ENCODE measurements around the gene VPS16.

GRCh38 chr20:2866236-2866635 is 25.7 kb downstream of the VPS16 start:
- TF ChIP-seq POLR2A (IDR thresholded peaks at IDR 0.05): no peak
- TF ChIP-seq EP300 (IDR thresholded peaks at IDR 0.05; ENCODE audit: low read depth): no peak
- no peak for TF ChIP-seq CTCF (IDR thresholded peaks at IDR 0.05)
- TF ChIP-seq POLR2AphosphoS5 (IDR thresholded peaks at IDR 0.05): no peak

All from transverse colon (tissue), 4 donors.